ENCODE measurements around the gene NOL9. TPM values are rescaled to one million over a fixed set of nuclear protein-coding genes. Genes with fewer than 3 reads are reported as not detected.

The NOL9 gene
- total and polyA plus RNA-seq, 3 donors from 2014 or later: 11.4 to 34.6 (median 29.0) TPM

DNA sequence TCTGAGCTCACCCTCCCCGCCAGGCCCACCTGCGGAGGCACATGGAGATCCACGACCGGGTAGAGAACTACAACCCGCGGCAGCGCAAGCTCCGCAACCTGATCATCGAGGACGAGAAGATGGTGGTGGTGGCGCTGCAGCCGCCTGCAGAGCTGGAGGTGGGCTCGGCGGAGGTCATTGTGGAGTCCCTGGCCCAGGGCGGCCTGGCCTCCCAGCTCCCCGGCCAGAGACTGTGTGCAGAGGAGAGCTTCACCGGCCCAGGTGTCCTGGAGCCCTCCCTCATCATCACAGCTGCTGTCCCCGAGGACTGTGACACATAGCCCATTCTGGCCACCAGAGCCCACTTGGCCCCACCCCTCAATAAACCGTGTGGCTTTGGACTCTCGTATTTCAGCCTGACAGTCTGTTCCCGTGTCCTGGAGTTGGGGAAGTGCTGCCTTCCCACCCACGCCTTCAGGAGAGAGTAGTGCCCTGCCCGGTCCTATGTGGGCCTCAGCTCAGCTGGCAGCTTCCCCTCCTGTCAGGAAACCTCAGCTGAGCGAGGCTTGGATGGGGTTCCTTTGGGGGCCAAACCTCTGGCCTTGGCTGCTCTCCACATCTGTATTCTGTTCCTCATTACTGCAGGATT lies 34.7 kb upstream of the NOL9 start:
- H3K4me1 ChIP-seq: peaks cover 12% of the 10 kb centered on the region
- TF ChIP-seq, protein P1, sequence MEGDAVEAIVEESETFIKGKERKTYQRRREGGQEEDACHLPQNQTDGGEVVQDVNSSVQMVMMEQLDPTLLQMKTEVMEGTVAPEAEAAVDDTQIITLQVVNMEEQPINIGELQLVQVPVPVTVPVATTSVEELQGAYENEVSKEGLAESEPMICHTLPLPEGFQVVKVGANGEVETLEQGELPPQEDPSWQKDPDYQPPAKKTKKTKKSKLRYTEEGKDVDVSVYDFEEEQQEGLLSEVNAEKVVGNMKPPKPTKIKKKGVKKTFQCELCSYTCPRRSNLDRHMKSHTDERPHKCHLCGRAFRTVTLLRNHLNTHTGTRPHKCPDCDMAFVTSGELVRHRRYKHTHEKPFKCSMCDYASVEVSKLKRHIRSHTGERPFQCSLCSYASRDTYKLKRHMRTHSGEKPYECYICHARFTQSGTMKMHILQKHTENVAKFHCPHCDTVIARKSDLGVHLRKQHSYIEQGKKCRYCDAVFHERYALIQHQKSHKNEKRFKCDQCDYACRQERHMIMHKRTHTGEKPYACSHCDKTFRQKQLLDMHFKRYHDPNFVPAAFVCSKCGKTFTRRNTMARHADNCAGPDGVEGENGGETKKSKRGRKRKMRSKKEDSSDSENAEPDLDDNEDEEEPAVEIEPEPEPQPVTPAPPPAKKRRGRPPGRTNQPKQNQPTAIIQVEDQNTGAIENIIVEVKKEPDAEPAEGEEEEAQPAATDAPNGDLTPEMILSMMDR (IDR thresholded peaks at IDR 0.05): no peak
- no peak for TF ChIP-seq POLR2A (IDR thresholded peaks at IDR 0.05)
- WGBS, 2 donors: 85 to 88% methylated on average over 14 to 24 of the region's 24 CpGs

DNA sequence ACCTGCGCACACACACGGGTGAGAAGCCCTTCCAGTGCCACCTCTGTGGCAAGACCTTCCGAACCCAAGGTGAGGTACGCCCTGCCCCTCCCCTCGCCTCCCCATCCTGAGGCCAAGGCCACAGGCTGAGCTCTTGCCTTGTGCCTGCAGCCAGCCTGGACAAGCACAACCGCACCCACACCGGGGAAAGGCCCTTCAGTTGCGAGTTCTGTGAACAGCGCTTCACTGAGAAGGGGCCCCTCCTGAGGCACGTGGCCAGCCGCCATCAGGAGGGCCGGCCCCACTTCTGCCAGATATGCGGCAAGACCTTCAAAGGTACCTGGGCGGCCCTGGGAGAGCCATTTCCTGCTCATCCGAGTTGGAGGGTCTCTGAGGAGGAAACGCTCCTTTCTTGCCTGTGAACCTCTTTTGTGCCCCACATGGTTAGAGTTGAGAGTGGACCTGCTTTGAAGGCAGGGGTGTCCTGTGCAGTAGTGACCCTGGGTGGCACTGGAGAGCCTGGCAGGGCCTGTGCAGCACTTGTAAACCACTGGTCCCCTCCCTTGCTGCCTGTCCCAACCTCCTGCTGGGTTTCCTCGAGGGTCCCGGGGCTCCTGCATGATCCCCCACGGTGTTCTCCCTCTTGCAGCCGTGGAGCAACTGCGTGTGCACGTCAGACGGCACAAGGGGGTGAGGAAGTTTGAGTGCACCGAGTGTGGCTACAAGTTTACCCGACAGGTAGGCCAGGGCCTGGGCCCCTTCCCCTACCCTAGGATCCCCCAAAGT lies 34.0 kb upstream of the NOL9 start:
- no peak for DNase-seq
- no peak for TF ChIP-seq POLR2A (IDR thresholded peaks at IDR 0.05)
- TF ChIP-seq, protein P1 (IDR thresholded peaks at IDR 0.05): no peak
- H3K36me3 ChIP-seq (ENCODE audit: low read depth, missing control alignments): no peaks in the 10 kb centered on the region
- H3K27ac ChIP-seq: no peak overlapping the region
- H3K4me3 ChIP-seq: no peak overlapping the region
- 40 to 85% methylated on average over 2 to 23 of the region's 25 CpGs for WGBS, 2 donors
- intact Hi-C loops (cut with DNase I; ENCODE audit: low total_unique reads): no loop called here
- peaks cover 12% of the 10 kb centered on the region for H3K4me1 ChIP-seq
- H3K9me3 ChIP-seq: no peaks in the 10 kb centered on the region
- no peaks in the 10 kb centered on the region for H3K27me3 ChIP-seq

More for the DNA sequence above, 34.7 kb upstream of the NOL9 start:
- no peaks in the 10 kb centered on the region for H3K36me3 ChIP-seq (ENCODE audit: low read depth, missing control alignments)
- no peak overlapping the region for H3K27ac ChIP-seq
- intact Hi-C loops (cut with DNase I; ENCODE audit: low total_unique reads): no loop called here
- H3K9me3 ChIP-seq: no peaks in the 10 kb centered on the region
- H3K4me3 ChIP-seq: no peak overlapping the region
- no peak for DNase-seq
- no peaks in the 10 kb centered on the region for H3K27me3 ChIP-seq

DNA sequence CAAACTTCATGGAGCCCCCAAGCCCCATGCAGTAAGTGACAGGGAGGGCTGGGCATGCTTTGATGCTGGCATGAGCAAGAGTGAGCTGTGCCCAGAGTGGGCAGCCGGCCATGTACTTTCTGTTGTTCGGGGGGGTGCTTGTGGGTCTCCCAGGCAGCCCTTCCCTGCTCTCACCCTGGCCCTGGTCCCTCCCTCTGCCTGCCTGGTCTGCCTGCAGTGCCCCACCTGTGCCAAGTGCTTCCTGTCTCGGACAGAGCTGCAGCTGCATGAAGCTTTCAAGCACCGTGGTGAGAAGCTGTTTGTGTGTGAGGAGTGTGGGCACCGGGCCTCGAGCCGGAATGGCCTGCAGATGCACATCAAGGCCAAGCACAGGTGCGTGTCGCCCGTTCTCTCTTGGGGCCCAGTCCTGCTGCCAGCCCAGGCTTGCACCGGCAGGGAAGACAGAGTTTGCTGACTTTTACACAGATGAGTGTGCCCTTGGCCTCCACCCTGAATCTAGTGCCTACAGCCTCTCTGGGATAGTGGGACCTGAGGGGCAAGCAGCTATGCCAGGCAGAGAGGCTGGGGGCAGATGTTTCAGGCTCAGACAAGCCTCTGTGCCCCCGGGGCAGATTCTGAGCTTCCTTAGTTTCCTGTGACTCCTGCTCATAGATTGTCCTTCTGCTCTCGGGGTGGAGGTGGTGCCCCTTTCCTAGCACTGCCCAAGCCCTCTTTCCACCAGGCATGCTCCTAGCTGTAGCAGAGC lies 33.1 kb upstream of the NOL9 start:
- no peaks in the 10 kb centered on the region for H3K36me3 ChIP-seq (ENCODE audit: low read depth, missing control alignments)
- H3K27ac ChIP-seq: no peak overlapping the region
- no peak overlapping the region for H3K4me3 ChIP-seq
- H3K27me3 ChIP-seq: no peaks in the 10 kb centered on the region
- TF ChIP-seq, protein P1 (IDR thresholded peaks at IDR 0.05): no peak
- TF ChIP-seq POLR2A (IDR thresholded peaks at IDR 0.05): no peak
- 55 to 65% methylated on average over 2 to 8 of the region's 13 CpGs for WGBS, 2 donors
- intact Hi-C loops (cut with DNase I; ENCODE audit: low total_unique reads): no loop called here
- H3K4me1 ChIP-seq: peaks cover 13% of the 10 kb centered on the region
- no peaks in the 10 kb centered on the region for H3K9me3 ChIP-seq
- peak; percentile 42 for DNase-seq

GRCh38 chr1:6586404-6586816 lies 32.1 kb upstream of the NOL9 start:
- peak; percentile 49 for DNase-seq
- 51 to 75% methylated on average over 2 to 11 of the region's 11 CpGs for WGBS, 2 donors
- intact Hi-C loops (cut with DNase I; ENCODE audit: low total_unique reads): no loop called here
- Histone ChIP-seq H3K27ac (no peak overlapping the region), H3K36me3 (ENCODE audit: low read depth, missing control alignments) (no peaks in the 10 kb centered on the region), H3K4me1 (peaks cover 15% of the 10 kb centered on the region), H3K27me3 (no peaks in the 10 kb centered on the region), H3K9me3 (no peaks in the 10 kb centered on the region), H3K4me3 (no peak overlapping the region)
- TF ChIP-seq, protein P1 (IDR thresholded peaks at IDR 0.05): no peak
- no peak for TF ChIP-seq POLR2A (IDR thresholded peaks at IDR 0.05)
